ENCODE data around the gene ZDHHC7.

- TF ChIP-seq POLR2AphosphoS5 (IDR thresholded peaks at IDR 0.05; ENCODE audit: insufficient read depth in 1 of 2, low read depth in 1 of 2) (no peak), CTCF (IDR thresholded peaks at IDR 0.05) (no peak), POLR2A (IDR thresholded peaks at IDR 0.05) (no peak)
These were observed 24.5 kb downstream of the ZDHHC7 start for GRCh38 chr16:84986879-84987278.

All from vagina (tissue), 2 donors.